Stimulated activated CD4-positive, alpha-beta T cell treated with anti-CD3 and anti-CD28 coated beads, Interleukin-2, amount 100 ng/mL, for 24 hours (primary cell): ENCODE data around the gene ETV4.
A peak's percentile ranks its signal among the peaks of the same experiment; 100 is the strongest.
"Not testable (repeated sequence)": the region's sequence is repeated elsewhere in the genome, so short reads cannot be mapped to it uniquely, and the experiment has no call there.

Experiments
- DNase-seq, 2 donors: peaks; one replicate each; pipeline ENCODE4 v3.0.0-alpha.2; 2020

Gene ETV4

GRCh38 chr17:43509440-43509839 is 36.7 kb downstream of the ETV4 start:
- DNase-seq = not testable (repeated sequence)

- no peak for DNase-seq
Observed at GRCh38 chr17:43490621-43491020, 55.5 kb downstream of the ETV4 start.

- DNase-seq = peak; percentile 99
Observed at GRCh38 chr17:43483674-43484551, 62.2 kb downstream of the ETV4 start, which contains the start of gene DHX8. Gene DHX8 (plus strand): TSS chr17:43483975. CDS start chr17:43484038, 63 bp downstream.

- DNase-seq = no peak
Observed at GRCh38 chr17:43482103-43483012, 63.8 kb downstream of the ETV4 start.

- no peak for DNase-seq
Observed at GRCh38 chr17:43479948-43480347, 66.2 kb downstream of the ETV4 start.
